ENCODE data around the gene CYP4F8.

DNA sequence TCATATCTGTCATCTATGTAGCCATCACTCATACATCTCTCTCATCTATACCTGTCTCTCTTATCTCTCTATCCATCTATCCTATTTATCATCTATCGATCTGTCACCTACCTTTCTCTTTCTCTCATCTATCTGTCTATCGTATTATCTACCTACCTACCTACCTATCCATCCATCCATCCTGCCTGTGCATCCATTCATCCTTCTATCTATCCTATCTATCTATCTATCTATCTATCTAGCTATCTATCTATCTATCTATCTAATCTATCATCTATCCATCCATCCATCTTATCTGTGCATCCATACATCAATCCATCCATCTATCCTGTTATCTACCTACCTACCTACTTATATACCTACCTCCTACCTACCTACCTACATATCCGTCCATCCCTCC is 44.6 kb upstream of the CYP4F8 start:
- TF ChIP-seq EZH2 (IDR thresholded peaks at IDR 0.05) (no peak), POLR2AphosphoS5 (IDR thresholded peaks at IDR 0.05; ENCODE audit: borderline replicate concordance, low read depth, low read length) (no peak)
